Esophagus squamous epithelium (tissue), 4 donors: ENCODE results near the gene CDC14B.

Source experiments
- CTCF ChIP-seq, 6 experiments: fragments of 450-650 bp in 4 of 6; fragments of 200-600 bp in 2 of 6; sonication (generic) in 2 of 6; IDR thresholded peaks; one replicate each; pipeline ENCODE4 v1.5.1; 2016 to 2019; ENCODE audit warnings: antibody characterized with exemption in 6 of 6, mild to moderate bottlenecking in 4 of 6, moderate library complexity in 4 of 6
- POLR2A ChIP-seq, 4 donors: fragments of 450-650 bp; IDR thresholded peaks; one replicate each; pipeline ENCODE4 v1.6.1; 2017; ENCODE audit warnings: antibody characterized with exemption in 4 of 4, mild to moderate bottlenecking in 4 of 4, moderate library complexity in 3 of 4

GRCh38 chr9:96612105-96612965 is 7.3 kb downstream of the CDC14B start:
- no peak for TF ChIP-seq CTCF (IDR thresholded peaks at IDR 0.05)
- TF ChIP-seq POLR2A (IDR thresholded peaks at IDR 0.05) = peak in 1 of 4 donors; percentile 21
